ENCODE measurements around the gene SALL3. TPM values are rescaled to one million over a fixed set of nuclear protein-coding genes. Genes with fewer than 3 reads are reported as not detected.

The SALL3 gene
- total and polyA plus RNA-seq, 2 of the 4 experiments (the other 2 are of a cell fraction), result not detected

DNA sequence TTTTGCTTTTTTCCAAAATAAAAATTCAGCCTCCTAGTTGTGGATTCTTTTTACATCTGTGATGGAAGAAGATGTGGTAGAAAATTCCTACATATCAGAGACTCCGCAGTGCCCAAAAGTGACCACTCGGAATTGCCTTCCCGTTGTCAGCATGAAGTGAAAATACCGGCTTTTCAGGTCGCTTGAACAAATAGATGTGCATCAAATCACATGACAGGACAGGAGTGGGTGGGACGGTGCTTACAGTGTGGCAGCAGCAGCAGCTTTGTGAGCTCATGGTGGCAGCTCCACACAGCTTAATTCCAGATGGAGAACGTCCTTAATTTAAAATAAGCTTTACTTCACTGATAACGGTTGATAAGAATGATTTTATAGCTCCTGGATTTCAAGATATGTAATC, 20.3 kb downstream of the SALL3 start:
- H2BK120ac ChIP-seq (ENCODE audit: low read depth, low read length), result no peak overlapping the region
- dilution Hi-C loops (cut with HindIII; ENCODE audit: low sequenced_read_pairs, unreplicated experiment), result no loop called here
- in situ Hi-C loops (cut with MboI; ENCODE audit: low sequenced_read_pairs), result no loop called here
- no peak overlapping the region for H2AK5ac ChIP-seq (ENCODE audit: low read depth, low read length)
- POLR2A ChIA-PET (ENCODE audit: unreplicated experiment), result no interaction called here
- H2BK15ac ChIP-seq (ENCODE audit: low read depth, low read length), result no peak overlapping the region
- H3K36me3 ChIP-seq (ENCODE audit: control insufficient read depth, insufficient read depth, low read length), result no peaks in the 10 kb centered on the region
- H3K56ac ChIP-seq (ENCODE audit: extremely low read depth, insufficient read depth, low read length), result no peak overlapping the region
- no peaks in the 10 kb centered on the region for H3K79me1 ChIP-seq (ENCODE audit: low read depth in 1 of 2, low read length in 2 of 2)
- ATAC-seq (ENCODE audit: low read depth), result no peak
- CTCF ChIA-PET, result interaction anchor here (0.7 to 1.3 kb wide), 2 partner anchors 14 to 204 kb away, joined by 3 to 4 read pairs; no protein-coding TSS in a partner anchor
- no peak overlapping the region for H3K4ac ChIP-seq (ENCODE audit: low read depth, low read length)
- H3K14ac ChIP-seq (replicated peaks; ENCODE audit: low read depth, low read length), result no peak overlapping the region
- intact Hi-C loops (cut with micrococcal nuclease), result no loop called here
- H2AFZ ChIP-seq (replicated peaks; ENCODE audit: low read length, poor library complexity), result no peak overlapping the region
- no peak for TF ChIP-seq FOS (IDR thresholded peaks at IDR 0.05; ENCODE audit: low read depth, low read length)
- TF ChIP-seq, protein P1, sequence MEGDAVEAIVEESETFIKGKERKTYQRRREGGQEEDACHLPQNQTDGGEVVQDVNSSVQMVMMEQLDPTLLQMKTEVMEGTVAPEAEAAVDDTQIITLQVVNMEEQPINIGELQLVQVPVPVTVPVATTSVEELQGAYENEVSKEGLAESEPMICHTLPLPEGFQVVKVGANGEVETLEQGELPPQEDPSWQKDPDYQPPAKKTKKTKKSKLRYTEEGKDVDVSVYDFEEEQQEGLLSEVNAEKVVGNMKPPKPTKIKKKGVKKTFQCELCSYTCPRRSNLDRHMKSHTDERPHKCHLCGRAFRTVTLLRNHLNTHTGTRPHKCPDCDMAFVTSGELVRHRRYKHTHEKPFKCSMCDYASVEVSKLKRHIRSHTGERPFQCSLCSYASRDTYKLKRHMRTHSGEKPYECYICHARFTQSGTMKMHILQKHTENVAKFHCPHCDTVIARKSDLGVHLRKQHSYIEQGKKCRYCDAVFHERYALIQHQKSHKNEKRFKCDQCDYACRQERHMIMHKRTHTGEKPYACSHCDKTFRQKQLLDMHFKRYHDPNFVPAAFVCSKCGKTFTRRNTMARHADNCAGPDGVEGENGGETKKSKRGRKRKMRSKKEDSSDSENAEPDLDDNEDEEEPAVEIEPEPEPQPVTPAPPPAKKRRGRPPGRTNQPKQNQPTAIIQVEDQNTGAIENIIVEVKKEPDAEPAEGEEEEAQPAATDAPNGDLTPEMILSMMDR (conservative IDR thresholded peaks at IDR 0.05; ENCODE audit: low read depth, low read length), result no peak
- no peak for TF ChIP-seq SMC3 (IDR thresholded peaks at IDR 0.05; ENCODE audit: low read depth, low read length)
- TF ChIP-seq MAZ (IDR thresholded peaks at IDR 0.05; ENCODE audit: borderline replicate concordance, low read depth, low read length), result no peak
- TF ChIP-seq, protein P2, sequence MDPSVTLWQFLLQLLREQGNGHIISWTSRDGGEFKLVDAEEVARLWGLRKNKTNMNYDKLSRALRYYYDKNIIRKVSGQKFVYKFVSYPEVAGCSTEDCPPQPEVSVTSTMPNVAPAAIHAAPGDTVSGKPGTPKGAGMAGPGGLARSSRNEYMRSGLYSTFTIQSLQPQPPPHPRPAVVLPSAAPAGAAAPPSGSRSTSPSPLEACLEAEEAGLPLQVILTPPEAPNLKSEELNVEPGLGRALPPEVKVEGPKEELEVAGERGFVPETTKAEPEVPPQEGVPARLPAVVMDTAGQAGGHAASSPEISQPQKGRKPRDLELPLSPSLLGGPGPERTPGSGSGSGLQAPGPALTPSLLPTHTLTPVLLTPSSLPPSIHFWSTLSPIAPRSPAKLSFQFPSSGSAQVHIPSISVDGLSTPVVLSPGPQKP (IDR thresholded peaks at IDR 0.05; ENCODE audit: borderline replicate concordance, low read depth, low read length), result no peak
- TF ChIP-seq RAD21 (IDR thresholded peaks at IDR 0.05; ENCODE audit: low read length), result no peak
- TF ChIP-seq MAFK (IDR thresholded peaks at IDR 0.05; ENCODE audit: low read depth, low read length), result no peak
- no peak for TF ChIP-seq CEBPB (IDR thresholded peaks at IDR 0.05; ENCODE audit: low read depth, low read length)
- TF ChIP-seq POLR2A (IDR thresholded peaks at IDR 0.05; ENCODE audit: low read depth, low read length), result no peak
- no peak for TF ChIP-seq RFX5 (IDR thresholded peaks at IDR 0.05; ENCODE audit: low read depth, low read length)
- no peak for TF ChIP-seq NFE2L2 (IDR thresholded peaks at IDR 0.05; ENCODE audit: low read depth, low read length)
- no peak overlapping the region for H4K5ac ChIP-seq (ENCODE audit: low read depth, low read length)
- H4K20me1 ChIP-seq (ENCODE audit: insufficient read depth, low read length), result no peaks in the 10 kb centered on the region
- BruUV-seq (replicated peaks), result no TSS peak
- H2AK9ac ChIP-seq (replicated peaks; ENCODE audit: low read depth, low read length, poor library complexity), result no peak overlapping the region
- H3K4me2 ChIP-seq (ENCODE audit: low read depth, low read length), result no peak overlapping the region
- H4K8ac ChIP-seq (ENCODE audit: low read depth in 2 of 2, low read length in 2 of 2), result no peak overlapping the region
- H3K9ac ChIP-seq (ENCODE audit: low read depth, low read length), result no peak overlapping the region
- H3K9me3 ChIP-seq (ENCODE audit: control insufficient read depth, insufficient read depth, low read length), result peaks cover 5% of the 10 kb centered on the region; the same call in 1 of the 2 replicates
- H3K27ac ChIP-seq (ENCODE audit: insufficient read depth, low read length), result no peak overlapping the region
- no peak overlapping the region for H4K91ac ChIP-seq (ENCODE audit: insufficient read depth, low read depth, low read length)
- no CpG with 5 or more reads among the region's 8 CpGs for WGBS, 2 experiments (ENCODE audit: extremely low coverage in 2 of 2, insufficient read length in 1 of 2)
- no peak overlapping the region for H3K4me3 ChIP-seq (ENCODE audit: insufficient read depth, low read depth, low read length)
- no peak overlapping the region for H3K23ac ChIP-seq (ENCODE audit: low read depth, low read length)
- no peak overlapping the region for H2BK5ac ChIP-seq (ENCODE audit: low read depth, low read length, poor library complexity, severe bottlenecking)
- H2BK20ac ChIP-seq (ENCODE audit: low read depth, low read length), result no peak overlapping the region
- H3K27me3 ChIP-seq (ENCODE audit: control insufficient read depth, insufficient read depth, low read length), result no peaks in the 10 kb centered on the region
- H3K9me1 ChIP-seq (ENCODE audit: insufficient read depth, low read length), result no peaks in the 10 kb centered on the region
- DNase-seq, result no peak
- H3K18ac ChIP-seq (ENCODE audit: low read depth, low read length), result no peak overlapping the region
- H3K4me1 ChIP-seq (ENCODE audit: control insufficient read depth, insufficient read depth, low read length), result no peaks in the 10 kb centered on the region
